ENCODE data around the gene SETD7.

DNA sequence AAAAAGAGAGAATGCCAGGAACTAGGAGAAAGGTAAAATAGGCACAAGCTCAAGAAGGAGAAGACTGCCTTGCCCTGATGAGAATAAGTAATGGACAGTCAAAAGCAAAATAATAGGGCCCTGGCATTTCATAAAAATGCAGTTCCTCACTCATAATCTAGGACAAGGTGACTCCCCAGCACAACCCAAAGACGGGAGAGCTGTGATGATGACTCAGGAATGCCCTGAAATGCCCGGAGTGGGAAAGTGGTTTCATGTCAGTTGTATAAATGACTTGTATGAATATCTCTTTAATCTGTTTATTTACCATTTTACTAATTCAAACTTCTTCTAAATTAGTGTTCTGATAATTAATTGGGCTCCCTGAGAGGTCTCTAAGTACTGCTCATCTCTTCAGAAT lies 28.8 kb upstream of the SETD7 start:
- no peak for TF ChIP-seq EZH2 (IDR thresholded peaks at IDR 0.05; ENCODE audit: borderline replicate concordance, low read length)
- TF ChIP-seq CTCF (IDR thresholded peaks at IDR 0.05; ENCODE audit: low read length): no peak

All from OCI-LY1 (cell line).